NCI-H748 (cell line): ENCODE results near the gene HSP90B1.

ENCODE experiments used
- DNase-seq: peaks from one replicate; lab custom pipeline; 2025; ENCODE audit not compliant: unreplicated experiment; lab: John Stamatoyannopoulos, UW

Gene HSP90B1

GRCh38 chr12:103969391-103969790 lies 39.2 kb downstream of the HSP90B1 start:
- no peak for DNase-seq

GRCh38 chr12:103973909-103974308 lies 43.7 kb downstream of the HSP90B1 start:
- no peak for DNase-seq

GRCh38 chr12:103975368-103975767 lies 45.2 kb downstream of the HSP90B1 start:
- DNase-seq: no peak

DNA sequence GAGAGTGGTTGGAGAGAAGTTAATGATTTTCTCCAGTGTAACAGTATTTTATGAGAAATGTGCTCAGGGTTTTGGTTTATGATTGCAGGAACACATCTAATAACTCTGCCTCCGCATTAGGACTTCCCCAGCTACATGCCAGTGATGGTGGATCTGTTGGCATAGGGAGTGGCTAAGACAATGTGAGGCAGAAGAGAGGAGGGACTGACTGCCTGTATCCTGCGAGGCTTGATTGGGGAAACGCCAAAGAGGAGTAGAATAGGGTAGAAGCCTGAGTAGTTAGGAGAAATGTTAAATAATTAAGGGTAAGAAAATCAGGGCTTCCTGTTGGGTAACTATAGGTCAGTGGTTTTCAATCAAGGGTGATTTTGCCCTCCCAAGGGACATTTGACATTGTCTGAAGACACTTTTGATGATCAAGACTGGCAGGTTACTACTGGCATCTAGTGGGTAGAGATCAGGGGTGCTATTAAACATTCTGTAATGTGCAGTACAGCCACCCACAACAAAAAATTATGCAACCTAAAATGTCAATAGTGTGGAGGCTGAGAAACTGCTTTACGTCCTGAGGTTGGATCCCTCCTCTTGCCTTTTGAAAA lies 48.3 kb downstream of the HSP90B1 start:
- no peak for DNase-seq

DNA sequence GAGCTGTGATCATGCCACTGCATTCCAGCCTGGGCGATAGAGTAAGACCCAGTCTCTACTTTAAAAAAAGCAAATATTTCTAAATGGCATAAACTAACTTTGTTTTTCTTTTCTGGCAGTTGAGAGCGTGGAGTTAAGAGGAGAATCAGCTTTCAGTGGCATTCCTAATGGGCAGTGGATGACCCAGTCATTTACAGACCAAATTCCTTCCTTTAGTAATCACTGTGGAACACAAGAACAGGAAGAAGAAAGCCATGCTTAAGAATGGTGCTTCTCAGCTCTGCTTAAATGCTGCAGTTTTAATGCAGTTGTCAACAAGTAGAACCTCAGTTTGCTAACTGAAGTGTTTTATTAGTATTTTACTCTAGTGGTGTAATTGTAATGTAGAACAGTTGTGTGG lies 56.6 kb downstream of the HSP90B1 start:
- peak; percentile 9 for DNase-seq

DNA sequence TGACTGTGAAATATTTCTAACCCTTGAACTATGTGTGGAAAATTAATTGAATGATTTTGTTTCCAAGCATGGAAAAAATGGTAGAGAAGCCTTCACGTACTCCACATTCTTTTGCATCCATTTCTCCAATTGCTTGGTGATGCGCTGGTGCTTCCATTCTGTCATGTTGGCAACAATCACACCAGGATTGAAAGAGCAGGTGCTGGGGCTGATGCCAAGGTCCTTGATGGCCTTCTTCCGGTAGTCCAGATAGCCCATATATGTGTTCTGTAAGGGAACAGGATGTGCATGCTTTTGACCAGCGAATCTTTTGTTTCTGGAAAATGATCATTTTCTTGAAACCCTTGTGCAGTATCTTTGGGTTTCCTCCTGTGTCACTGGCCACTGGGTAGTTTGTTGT lies 64.0 kb downstream of the HSP90B1 start:
- no peak for DNase-seq

DNA sequence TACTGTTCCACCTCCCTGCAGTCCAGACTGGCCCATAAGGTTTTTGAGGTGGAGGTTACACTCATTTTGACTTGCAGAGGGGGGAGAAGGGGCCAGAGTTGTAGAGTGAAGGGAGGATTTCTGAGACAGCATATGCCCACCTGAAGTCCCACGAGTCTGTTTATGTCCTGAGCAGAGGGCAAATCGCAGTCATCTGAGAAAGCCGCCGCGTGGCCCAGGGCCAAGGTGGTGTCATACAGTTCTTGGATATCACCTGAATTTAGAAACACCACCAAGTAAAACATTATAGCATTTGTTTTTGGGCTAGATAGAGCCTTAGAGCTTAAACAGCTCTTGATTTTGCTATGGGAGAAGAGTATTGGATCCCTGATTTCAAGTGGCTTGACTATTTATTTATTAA lies 66.4 kb downstream of the HSP90B1 start:
- DNase-seq: no peak

DNA sequence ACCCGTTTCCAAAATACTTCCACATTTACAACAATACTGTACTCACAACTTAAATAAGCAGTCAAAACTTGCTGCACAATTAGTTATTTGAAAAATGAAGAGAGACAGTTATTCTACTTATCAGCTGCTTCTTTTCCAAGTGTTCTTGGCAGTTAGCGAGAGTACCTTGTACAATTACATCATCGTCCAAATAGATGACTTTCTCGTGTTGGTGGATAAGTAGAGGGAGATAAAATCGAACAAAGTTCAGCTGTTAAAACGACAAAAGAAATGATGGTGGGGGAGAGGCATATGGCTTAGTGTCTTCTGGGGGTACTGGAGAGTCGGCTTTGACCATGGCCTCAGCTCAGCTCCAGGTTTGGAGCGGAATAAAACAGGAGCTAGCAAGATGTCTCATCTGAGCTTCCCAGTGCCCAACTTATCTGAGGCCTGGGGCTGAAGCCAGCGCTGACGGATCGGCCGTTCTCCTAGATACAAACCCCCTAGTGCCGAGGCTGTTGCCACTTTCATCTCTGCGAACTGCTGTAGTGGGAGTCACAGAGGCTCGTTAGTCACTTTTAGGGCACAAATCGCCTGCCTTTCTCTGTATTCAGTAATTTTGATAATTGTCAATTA lies 67.2 kb downstream of the HSP90B1 start:
- DNase-seq: no peak
